ENCODE measurements around the gene ESRP2.

Gene ESRP2

GRCh38 chr16:68263559-68264127, 27.7 kb upstream of the ESRP2 start:
- DNase-seq, result no peak

- DNase-seq, result no peak
Measured at GRCh38 chr16:68259007-68259825, 23.3 kb upstream of the ESRP2 start.

- no peak for DNase-seq
Measured at GRCh38 chr16:68257906-68258800, 22.2 kb upstream of the ESRP2 start.

GRCh38 chr16:68257251-68257905, 21.5 kb upstream of the ESRP2 start:
- DNase-seq, result peak in 2 of 3 experiments; percentile 28 to 65

- no peak for DNase-seq
Measured at GRCh38 chr16:68255712-68256111, 19.8 kb upstream of the ESRP2 start.

- no peak for DNase-seq
Measured at GRCh38 chr16:68253721-68254120, 17.8 kb upstream of the ESRP2 start.

- DNase-seq, result no peak
Measured at GRCh38 chr16:68252383-68252782, 16.5 kb upstream of the ESRP2 start.

- no peak for DNase-seq
Measured at GRCh38 chr16:68251832-68252231, 15.9 kb upstream of the ESRP2 start.

GRCh38 chr16:68250951-68251350, 15.0 kb upstream of the ESRP2 start:
- no peak for DNase-seq

GRCh38 chr16:68249371-68249770, 13.4 kb upstream of the ESRP2 start:
- DNase-seq, result no peak

GRCh38 chr16:68247932-68248331, 12.0 kb upstream of the ESRP2 start:
- no peak for DNase-seq

GRCh38 chr16:68247400-68247799, 11.5 kb upstream of the ESRP2 start:
- DNase-seq, result no peak

- no peak for DNase-seq
Measured at GRCh38 chr16:68246666-68247065, 10.7 kb upstream of the ESRP2 start.

GRCh38 chr16:68246121-68246520, 10.2 kb upstream of the ESRP2 start:
- DNase-seq, result no peak

- peak; percentile 80 to 92 (median 90) for DNase-seq
Measured at GRCh38 chr16:68244903-68245853, 9.3 kb upstream of the ESRP2 start, which contains the start of gene PLA2G15. TSS of gene PLA2G15 (plus strand) at chr16:68245373. CDS start at chr16:68245427, 54 bp downstream.

GRCh38 chr16:68244481-68244902, 8.6 kb upstream of the ESRP2 start:
- DNase-seq, result peak in 1 of 3 experiments; percentile 47

- no peak for DNase-seq
Measured at GRCh38 chr16:68242926-68243858, 7.3 kb upstream of the ESRP2 start.

- no peak for DNase-seq
Measured at GRCh38 chr16:68242085-68242484, 6.2 kb upstream of the ESRP2 start.

GRCh38 chr16:68238029-68238345, 2.1 kb upstream of the ESRP2 start:
- no peak for DNase-seq

- DNase-seq, result peak; percentile 93 to 98 (median 94)
Measured at GRCh38 chr16:68237243-68238028, 1.5 kb upstream of the ESRP2 start.
